Measurements from ENCODE around the gene MYBPH. TPM values are rescaled to one million over a fixed set of nuclear protein-coding genes. Genes with fewer than 3 reads are reported as not detected.

The MYBPH gene
- total RNA-seq (1 to 10 TPM in 1 of 7 donors, under 1 TPM in 3, not detected in 3; 0.32 to 2.7 (median 0.74) TPM), polyA plus RNA-seq (under 1 TPM; 0.09 to 0.23 (median 0.22) TPM)
- long read RNA-seq, donor 1: 0 reads
- long read RNA-seq, donor 2, partial matches to known transcripts: 0 of 1 reads
- long read RNA-seq, donor 2, other reads (novel, unspliced or antisense): 0 of 1 reads

GRCh38 chr1:203175237-203175826, at the start of gene MYBPH:
TSS of gene MYBPH (minus strand) at chr1:203175826. CDS start at chr1:203175755, 71 bp downstream.
- WGBS, 5 donors: 57 to 94% (median 81%) methylated on average over 3 to 5 of the region's 5 CpGs
- TF ChIP-seq CTCF (IDR thresholded peaks at IDR 0.05 in 8 of 11, conservative IDR thresholded peaks at IDR 0.05 in 3 of 11): no peak
- no peak for TF ChIP-seq POLR2A (IDR thresholded peaks at IDR 0.05)
- no peak for TF ChIP-seq POLR2AphosphoS5 (IDR thresholded peaks at IDR 0.05)
- H3K9me3 ChIP-seq: no peaks in the 10 kb centered on the region
- peaks cover 0 to 55% (median 19%) of the 10 kb centered on the region in 6 donors for H3K4me1 ChIP-seq
- H3K27me3 ChIP-seq (replicated peaks in 1 of 7): peaks cover 0 to 50% (median 0%) of the 10 kb centered on the region in 7 donors
- H3K27ac ChIP-seq: peak within 1 kb of the TSS in 1 of 8 donors; percentile 2
- H3K36me3 ChIP-seq: peaks cover 0 to 11% (median 0%) of the 10 kb centered on the region in 6 donors
- intact Hi-C loops (cut with DNase I; ENCODE audit: low total_unique reads): no loop called here
- DNase-seq: peak; percentile 40
- no peak within 1 kb of the TSS for H3K4me3 ChIP-seq

GRCh38 chr1:203225071-203225470, 49.4 kb upstream of the MYBPH start:
- Histone ChIP-seq H3K9me3 (no peaks in the 10 kb centered on the region), H3K4me3 (no peak overlapping the region), H3K27ac (no peak overlapping the region), H3K27me3 (replicated peaks in 1 of 7) (peaks cover 0 to 27% (median 0%) of the 10 kb centered on the region in 7 donors), H3K4me1 (peaks cover 0 to 7% (median 0%) of the 10 kb centered on the region in 6 donors), H3K36me3 (peaks cover 0 to 8% (median 0%) of the 10 kb centered on the region in 6 donors)
- intact Hi-C loops (cut with DNase I; ENCODE audit: low total_unique reads): no loop called here
- DNase-seq: no peak
- WGBS, 5 donors: 36 to 54% (median 39%) methylated on average over 4 of the region's 4 CpGs
- TF ChIP-seq POLR2AphosphoS5 (IDR thresholded peaks at IDR 0.05): no peak
- no peak for TF ChIP-seq POLR2A (IDR thresholded peaks at IDR 0.05)
- no peak for TF ChIP-seq CTCF (IDR thresholded peaks at IDR 0.05 in 8 of 11, conservative IDR thresholded peaks at IDR 0.05 in 3 of 11)

GRCh38 chr1:203223012-203223775, 47.6 kb upstream of the MYBPH start:
- 81 to 90% (median 84%) methylated on average over 16 to 18 of the region's 18 CpGs for WGBS, 5 donors
- peak; percentile 54 for DNase-seq
- Histone ChIP-seq H3K4me1 (peaks cover 0 to under 1% (median 0%) of the 10 kb centered on the region in 6 donors), H3K27ac (no peak overlapping the region), H3K9me3 (no peaks in the 10 kb centered on the region), H3K27me3 (replicated peaks in 1 of 7) (peaks cover 0 to 15% (median 0%) of the 10 kb centered on the region in 7 donors), H3K36me3 (peaks cover 0 to 8% (median 0%) of the 10 kb centered on the region in 6 donors), H3K4me3 (no peak overlapping the region)
- TF ChIP-seq POLR2AphosphoS5 (IDR thresholded peaks at IDR 0.05) (no peak), POLR2A (IDR thresholded peaks at IDR 0.05) (no peak), CTCF (IDR thresholded peaks at IDR 0.05 in 8 of 11, conservative IDR thresholded peaks at IDR 0.05 in 3 of 11) (no peak)
- intact Hi-C loops (cut with DNase I; ENCODE audit: low total_unique reads): no loop called here
